Measurements from ENCODE around the gene WWP2.
"Not testable (repeated sequence)": the region's sequence is repeated elsewhere in the genome, so short reads cannot be mapped to it uniquely, and the experiment has no call there.

WWP2 gene

DNA sequence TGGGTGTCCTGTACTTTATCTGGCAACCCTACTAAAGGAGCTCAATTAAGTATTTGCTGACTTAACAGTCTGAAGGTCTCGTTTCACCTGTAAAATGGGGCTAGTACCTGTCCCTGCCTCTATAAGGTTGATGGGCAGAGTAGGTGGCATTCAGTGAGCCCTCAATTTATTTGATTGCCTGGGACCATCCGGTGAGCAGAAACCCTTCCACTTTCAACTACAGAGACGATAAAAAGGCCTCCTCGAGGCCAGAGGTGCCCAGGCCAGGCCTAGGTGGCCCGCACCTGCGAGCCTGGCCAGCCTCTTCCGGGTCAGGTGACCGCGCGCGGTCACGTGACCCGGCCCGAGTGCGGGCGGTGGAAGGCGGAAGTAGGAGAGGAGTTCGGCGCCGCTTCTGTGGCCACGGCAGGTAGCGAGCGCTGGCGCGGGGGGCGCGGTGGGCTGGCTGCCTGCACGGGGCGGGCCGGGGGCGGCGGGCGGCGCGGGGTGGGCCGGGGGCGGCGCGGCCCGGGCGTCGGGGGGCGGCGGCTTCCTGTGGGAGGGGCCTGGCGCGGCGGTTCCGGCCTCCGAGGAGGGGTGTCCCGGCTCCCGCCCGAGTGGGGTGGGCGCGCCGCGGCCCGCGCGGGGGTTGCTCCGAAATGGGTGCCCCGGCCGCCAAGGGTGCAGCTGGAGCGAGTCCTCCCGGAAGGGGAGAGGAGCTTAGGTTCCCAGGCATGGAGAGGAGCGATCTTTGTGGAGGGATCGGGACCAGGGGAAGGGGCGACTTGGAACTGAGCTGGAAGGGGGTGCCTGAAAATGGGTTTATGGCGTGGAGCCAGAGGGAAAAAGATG is at the start of gene WWP2:
Gene WWP2, plus strand, starts transcription at position 350 of the 831 bp plus-strand sequence. CDS start 24,679 bp downstream, outside the sequence.
- peak; percentile 77 for DNase-seq

DNA sequence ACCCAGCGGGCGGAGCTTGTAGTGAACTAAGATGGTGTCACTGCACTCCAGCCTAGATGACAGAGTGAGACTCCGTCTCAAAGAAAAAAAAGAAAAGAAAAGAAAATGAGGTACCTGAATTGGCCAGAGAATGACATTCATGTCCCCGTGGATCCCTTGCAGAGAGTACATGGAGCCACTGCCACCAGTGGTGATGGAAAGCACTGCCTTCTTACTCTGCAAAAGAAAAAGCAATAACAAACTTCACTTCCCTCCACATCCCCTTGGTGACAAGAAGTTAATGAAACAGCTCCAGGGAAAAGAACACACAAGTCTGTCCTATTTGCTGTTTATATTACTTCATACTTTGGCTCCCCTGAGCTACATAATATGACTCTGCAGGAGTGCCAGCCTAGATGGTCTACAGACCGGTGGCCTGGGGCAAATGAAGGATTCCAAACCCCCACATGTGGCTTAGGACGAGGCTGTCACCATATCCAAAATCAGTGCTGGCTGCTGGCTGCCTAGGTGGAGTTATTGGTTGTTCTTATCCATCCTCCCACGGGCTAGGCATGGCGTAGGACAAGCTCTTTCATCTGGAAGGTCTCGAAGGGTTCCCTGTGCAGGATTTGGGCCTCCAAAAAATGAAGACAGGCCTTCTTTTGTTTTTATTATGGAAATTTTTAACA is 49.1 kb upstream of the WWP2 start:
- DNase-seq, result no peak

DNA sequence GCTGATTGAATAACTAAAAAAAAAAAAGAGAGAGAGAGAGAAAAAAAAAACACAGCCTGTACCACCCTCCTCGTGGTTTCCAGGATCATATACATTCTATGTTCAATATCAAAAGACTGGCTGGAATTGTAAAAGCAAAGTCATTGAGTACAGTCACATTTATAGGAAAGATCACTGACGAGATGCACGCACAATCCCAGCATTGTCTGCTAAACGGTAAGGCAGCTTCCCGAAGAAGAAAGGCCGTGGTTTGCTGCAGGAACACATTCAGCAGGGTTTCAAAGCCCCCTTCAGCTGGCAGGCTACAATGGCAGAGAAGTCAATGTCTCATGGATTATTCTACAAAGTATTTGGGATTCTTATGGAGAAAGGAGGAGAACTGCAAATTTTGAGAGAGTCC is 45.1 kb upstream of the WWP2 start:
- no peak for DNase-seq

- no peak for DNase-seq
Measured at GRCh38 chr16:69718111-69718764, 43.9 kb upstream of the WWP2 start.

DNA sequence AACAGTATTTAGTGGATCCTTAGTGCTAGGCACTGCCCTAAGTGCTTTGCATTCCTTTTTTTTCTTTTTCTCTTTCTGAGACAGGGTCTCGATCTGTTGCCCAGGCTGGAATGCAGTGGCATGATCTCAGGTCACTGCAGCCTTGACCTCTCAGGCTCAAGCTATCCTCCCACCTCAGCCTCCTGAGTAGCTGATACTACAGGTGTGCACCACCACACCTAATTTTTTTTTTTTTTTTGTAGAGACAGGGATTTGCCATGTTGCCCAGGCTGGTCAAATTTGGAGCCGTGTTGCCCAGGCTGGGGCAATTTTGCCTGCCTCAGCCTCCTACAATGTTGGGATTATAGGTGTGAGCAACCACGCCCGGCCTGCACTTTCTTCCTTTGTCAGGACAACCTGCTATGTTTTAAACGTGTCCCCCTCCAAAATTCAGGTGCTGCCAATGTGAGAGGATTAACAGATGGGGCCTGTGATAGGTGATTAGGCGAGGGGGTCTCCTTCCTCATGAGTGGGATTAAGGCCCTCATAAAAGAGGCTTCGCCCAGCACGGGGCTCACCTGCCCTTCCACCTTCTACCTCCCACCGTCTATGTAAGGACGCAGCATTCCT is 41.2 kb upstream of the WWP2 start:
- no peak for DNase-seq

DNA sequence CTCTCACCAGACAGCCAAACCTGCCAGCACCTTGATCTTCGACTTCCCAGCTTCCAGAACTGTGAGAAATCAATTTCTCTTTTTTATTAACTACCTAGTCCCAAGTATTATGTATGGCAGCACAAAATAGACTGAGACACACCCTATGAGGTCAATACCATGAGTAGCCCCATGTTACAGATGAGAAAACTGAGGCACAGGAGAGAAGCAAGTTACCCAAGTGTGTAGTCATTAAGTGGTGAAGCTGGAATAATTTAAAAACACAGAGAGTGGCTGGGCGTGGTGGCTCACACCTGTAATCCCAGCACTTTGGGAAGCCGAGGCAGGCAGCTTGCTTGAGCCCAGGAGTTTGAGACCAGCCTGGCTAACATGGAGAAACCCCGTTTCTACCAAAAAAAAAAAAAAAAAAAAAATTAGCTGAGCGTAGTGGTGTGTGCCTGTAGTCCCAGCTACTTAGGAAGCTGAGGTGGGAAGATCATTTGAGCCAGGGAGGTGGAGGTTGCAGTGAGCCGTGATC is 40.6 kb upstream of the WWP2 start:
- no peak for DNase-seq

GRCh38 chr16:69724414-69724873 is 37.7 kb upstream of the WWP2 start:
- no peak for DNase-seq

DNA sequence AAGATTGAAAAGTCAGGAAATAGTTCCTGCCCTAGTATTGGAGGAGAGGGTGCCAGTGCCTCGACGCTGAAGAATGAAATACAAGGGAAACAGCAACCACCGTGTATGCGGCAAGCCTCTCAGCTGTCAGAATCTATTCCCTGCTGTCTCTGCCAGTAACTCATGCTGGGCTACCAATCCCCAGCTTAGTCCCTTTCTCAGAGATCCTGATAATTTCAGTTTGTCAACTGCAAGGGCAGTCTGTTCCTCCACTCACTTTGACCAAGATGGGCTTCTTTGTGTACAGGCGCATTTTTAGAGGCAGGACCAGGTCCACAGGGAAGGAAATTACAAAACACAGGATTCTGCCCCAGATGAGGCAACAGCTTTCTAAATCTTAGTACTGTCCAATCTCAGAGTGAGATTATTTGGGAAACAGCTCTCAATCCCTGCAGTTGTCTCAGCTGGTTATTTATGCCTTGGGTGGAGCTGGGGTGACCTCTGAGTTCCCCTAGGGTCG is 37.1 kb upstream of the WWP2 start:
- DNase-seq, result no peak

DNA sequence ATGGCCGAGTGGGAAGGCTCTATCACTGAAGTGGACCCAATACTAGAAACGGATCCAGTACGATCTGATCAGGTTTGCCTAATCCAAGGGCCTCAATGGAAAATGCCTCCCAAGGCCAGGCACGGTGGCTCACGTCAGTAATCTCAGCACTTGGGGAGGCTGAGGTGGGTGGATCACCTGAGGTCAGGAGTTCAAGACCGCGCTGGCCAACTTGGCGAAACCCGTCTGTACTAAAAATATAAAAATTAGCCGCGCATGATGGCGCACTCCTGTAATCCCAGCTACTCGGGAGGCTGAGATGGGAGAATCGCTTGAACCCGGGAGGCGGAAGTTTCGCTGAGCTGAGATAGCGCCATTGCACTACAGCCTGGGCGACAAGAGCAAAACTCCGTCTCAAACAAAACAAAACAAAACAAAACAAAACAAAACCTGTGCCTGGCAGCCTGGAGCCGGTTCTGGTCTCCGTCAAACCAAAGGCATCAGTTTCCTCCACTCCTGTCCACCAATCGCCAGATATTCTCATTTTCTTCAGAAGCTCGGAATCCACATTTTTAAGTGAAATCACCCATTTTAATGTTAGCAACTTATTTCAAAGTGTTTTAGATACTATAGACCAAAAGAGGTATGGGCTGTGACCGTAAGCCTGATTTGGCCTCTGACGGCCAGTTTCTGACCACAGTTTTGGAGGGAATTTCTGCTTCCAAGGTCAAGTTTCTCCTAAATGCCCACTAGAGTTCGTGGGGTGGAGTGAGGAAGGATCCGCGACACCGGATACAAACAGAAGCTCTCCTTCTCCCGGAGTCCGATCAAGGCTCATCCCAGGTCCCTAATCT is 36.4 kb upstream of the WWP2 start:
- DNase-seq, result no peak

GRCh38 chr16:69726313-69727060 is 35.6 kb upstream of the WWP2 start, which contains the start of gene NQO1:
Gene NQO1 (minus strand): TSS chr16:69726560. CDS start chr16:69726439, 121 bp downstream.
- peak; percentile 84 for DNase-seq

DNA sequence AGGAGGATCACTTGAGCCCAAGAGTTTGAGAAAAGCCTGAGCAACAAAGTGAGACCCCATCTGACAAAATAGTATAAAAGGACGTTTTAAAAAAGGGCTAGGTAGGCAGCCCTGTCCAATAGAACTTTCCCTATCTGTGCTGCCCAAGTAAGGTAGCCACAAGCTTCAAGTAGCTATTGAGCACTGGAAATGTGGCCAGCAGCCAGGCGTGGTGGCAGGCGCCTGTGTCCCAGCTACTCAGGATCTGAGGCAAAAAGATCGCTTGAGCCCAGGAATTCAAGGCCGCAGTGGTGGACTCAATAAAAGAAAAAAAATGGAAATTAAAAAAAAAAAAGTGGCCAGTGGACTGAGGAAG is 34.2 kb upstream of the WWP2 start:
- DNase-seq, result no peak

DNA sequence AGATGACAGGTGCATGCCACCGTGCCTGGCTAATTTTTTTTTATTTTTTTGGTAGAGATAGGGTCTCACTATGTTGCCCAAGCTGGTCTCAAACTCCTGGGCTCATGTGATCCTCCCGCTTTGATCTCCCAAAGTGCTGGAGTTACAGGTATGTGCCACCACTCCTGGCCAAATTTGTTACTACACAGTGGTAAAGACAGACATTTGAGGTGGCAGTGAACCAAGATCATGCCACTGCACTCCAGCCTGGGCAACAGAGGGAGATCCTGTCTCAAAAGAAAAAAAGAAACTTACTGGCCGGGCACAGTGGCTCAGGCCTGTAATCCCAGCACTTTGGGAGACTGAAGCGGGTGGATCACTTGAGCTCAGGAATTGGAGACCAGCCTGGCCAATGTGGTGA is 33.1 kb upstream of the WWP2 start:
- DNase-seq, result not testable (repeated sequence)

- DNase-seq, result not testable (repeated sequence)
Measured at GRCh38 chr16:69731280-69731679, 30.9 kb upstream of the WWP2 start.

DNA sequence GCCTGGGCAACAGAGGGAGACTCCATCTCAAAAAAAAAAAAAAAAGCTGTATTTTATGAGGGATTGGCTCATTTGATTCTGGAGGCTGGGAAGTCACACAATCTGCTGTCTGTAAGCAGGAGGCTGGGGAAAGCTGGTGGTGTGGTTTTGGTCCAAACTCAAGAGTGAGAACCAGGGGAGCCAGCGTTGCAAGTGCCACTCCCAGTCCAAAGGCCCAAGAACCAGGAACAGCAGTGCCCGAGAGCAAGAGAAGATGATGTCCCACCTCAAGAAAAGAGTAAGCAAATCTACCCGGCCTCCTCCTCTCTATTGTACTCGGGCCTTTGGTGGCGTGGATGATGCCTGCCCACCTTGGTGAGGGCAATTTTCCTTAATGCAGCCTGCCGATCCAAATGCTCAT is 30.0 kb upstream of the WWP2 start:
- no peak for DNase-seq

DNA sequence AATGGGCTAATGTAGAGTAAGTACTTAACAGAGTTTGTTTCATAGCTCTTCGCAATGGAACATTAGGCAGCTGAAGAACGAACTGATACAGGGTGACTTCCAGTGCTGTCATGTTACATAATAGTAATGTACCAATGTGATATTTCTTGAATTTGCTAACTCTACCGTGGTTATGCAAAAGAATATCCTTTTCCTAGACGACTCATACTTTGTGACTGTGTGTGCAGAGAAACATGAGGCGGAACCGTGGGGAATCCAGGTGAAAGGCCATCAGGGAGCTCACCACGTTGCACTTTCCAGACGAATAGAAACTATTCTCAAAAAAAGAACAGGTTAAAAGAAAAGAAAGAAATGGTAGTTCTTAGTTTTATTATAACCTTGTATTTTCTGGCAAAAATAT is 20.6 kb upstream of the WWP2 start:
- DNase-seq, result no peak

DNA sequence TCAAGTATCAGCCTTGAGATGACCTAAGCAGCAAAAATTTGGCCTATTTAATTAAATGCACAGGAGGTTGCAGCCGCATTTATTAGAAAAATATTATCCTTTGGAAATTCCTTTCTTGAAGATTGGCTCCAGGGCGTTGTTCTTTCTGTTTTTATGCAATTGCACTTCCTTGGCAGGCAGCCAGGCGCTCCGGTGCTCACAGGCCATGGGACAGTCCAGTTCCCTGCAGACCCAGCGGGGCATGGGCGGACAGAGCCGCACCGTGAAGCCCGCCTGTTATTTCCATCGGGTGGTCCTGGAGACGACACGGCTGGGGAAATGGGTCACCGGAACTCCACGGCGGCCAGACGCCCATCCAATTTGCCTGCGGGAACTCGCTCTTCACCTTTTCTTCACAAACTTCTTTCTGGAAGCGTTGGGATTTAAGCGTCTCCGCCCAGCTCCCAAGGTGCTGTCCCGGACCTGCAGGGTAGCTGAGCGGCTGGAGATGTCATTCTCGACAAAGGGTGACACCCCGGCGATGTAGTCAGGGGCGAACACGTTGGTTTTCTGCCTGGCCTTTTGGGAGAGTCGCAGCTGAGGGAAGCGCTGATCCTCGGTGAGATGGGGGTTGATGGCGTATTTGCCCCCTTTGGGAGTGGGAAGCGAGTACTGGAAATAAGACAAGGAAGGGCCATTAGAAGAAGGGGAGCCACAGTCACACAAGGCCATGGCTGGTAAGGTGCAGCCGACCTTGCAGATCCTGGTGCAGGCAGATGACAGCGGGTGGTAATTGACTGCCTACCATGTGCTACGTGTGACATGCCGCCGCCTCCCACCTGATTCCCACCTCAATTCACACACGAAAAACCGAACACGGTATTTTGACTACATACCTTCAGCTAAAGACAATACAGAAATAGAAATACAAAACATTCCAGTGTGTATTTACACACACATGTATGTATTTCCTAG is 19.9 kb upstream of the WWP2 start:
- DNase-seq, result no peak

DNA sequence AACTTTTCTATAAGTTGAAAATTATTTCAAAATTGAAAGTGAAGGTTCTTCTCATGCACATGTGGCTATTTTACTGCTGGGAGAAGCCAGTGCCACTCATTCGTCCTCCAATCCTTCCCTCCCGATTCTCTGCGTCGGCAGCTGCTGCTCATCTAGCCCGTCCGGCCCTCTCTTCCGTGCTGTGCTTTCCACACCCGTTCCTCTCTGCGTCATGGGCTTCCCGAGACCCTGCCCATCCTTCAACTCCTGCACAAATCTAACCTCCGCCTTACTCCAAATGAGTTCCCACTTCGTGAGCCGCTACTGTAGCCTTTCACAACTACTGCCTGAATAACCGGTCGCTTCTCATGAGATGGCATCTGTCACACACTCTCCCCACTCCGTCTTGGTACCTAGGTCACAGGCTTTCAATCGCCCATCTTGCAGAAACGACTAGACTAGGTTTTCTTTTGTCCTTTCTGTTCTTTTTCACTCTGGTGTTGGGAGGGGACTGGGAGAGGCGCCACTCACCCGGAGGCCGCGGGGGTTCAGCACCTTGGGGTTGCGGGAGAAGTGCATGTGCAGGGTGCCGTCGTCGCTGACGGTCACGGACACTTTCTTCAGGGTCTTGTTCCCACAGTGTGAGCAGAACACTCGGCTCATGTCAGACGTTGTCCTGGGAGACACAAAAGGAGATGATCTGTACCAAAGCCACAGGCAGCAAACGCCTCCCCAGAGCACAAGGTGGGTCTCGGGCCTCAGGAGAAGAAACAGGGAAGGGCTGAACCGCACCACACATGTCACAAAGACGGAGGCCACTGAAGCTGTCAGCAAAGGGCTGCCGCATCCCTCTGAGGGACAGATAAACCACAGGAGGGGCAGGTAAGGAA is 17.5 kb upstream of the WWP2 start:
- no peak for DNase-seq

DNA sequence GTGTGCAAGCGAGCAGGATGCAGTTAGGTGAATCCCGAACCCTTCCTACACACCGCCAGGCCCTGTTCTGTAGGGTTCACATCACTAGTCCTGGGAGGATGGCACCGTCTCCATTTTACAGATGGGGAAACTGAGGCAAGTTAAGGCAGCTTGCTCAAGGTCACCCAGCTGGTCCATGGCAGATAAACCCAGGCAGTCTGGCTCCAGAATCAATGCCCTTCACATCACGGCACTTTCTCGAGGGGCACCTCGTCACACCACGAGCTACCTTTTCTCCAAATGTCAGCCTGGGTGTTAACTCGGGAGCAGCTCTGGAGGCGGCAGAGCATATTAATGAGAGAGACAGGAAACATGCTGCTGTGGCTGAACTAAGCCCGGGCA is 16.9 kb upstream of the WWP2 start:
- no peak for DNase-seq

GRCh38 chr16:69745959-69746358 is 16.2 kb upstream of the WWP2 start:
- DNase-seq, result no peak

Data from NCI-H345 (cell line).